Superior temporal gyrus (tissue), 1 donor: Measurements from ENCODE around the gene NCOR2.
"Not testable (repeated sequence)": the region's sequence is repeated elsewhere in the genome, so short reads cannot be mapped to it uniquely, and the experiment has no call there.

ENCODE experiments used
- DNase-seq: peaks from one replicate; pipeline ENCODE4 v3.0.0-alpha.2; 2016; ENCODE audit errors: extremely low spot score

NCOR2 gene

GRCh38 chr12:124601706-124602105 lies 34.3 kb upstream of the NCOR2 start:
- DNase-seq = no peak

GRCh38 chr12:124599074-124599999 lies 31.9 kb upstream of the NCOR2 start:
- no peak for DNase-seq

- DNase-seq = no peak
Observed at GRCh38 chr12:124597041-124597440, 29.6 kb upstream of the NCOR2 start.

GRCh38 chr12:124595444-124595843 lies 28.0 kb upstream of the NCOR2 start:
- DNase-seq = no peak

GRCh38 chr12:124594851-124595250 lies 27.4 kb upstream of the NCOR2 start:
- DNase-seq = no peak

GRCh38 chr12:124593851-124594401 lies 26.5 kb upstream of the NCOR2 start:
- no peak for DNase-seq

GRCh38 chr12:124593176-124593575 lies 25.8 kb upstream of the NCOR2 start:
- no peak for DNase-seq

GRCh38 chr12:124592481-124593160 lies 25.2 kb upstream of the NCOR2 start:
- DNase-seq = no peak

GRCh38 chr12:124592050-124592449 lies 24.6 kb upstream of the NCOR2 start:
- DNase-seq = no peak

GRCh38 chr12:124590447-124590846 lies 23.0 kb upstream of the NCOR2 start:
- DNase-seq = no peak

GRCh38 chr12:124588751-124589267 lies 21.4 kb upstream of the NCOR2 start:
- DNase-seq = peak; percentile 56

- no peak for DNase-seq
Observed at GRCh38 chr12:124588018-124588634, 20.7 kb upstream of the NCOR2 start.

- no peak for DNase-seq
Observed at GRCh38 chr12:124586756-124587155, 19.3 kb upstream of the NCOR2 start.

- not testable (repeated sequence) for DNase-seq
Observed at GRCh38 chr12:124584494-124584893, 17.1 kb upstream of the NCOR2 start.

GRCh38 chr12:124583854-124584253 lies 16.4 kb upstream of the NCOR2 start:
- DNase-seq = no peak

- DNase-seq = no peak
Observed at GRCh38 chr12:124582108-124582424, 14.7 kb upstream of the NCOR2 start.

- DNase-seq = no peak
Observed at GRCh38 chr12:124581307-124582107, 14.1 kb upstream of the NCOR2 start.

GRCh38 chr12:124579921-124580517 lies 12.6 kb upstream of the NCOR2 start:
- no peak for DNase-seq

- no peak for DNase-seq
Observed at GRCh38 chr12:124578854-124579253, 11.4 kb upstream of the NCOR2 start.

- DNase-seq = no peak
Observed at GRCh38 chr12:124578445-124578844, 11.0 kb upstream of the NCOR2 start.

GRCh38 chr12:124577986-124578385 lies 10.6 kb upstream of the NCOR2 start:
- no peak for DNase-seq
